ENCODE measurements around the gene LRRC4C.

DNA sequence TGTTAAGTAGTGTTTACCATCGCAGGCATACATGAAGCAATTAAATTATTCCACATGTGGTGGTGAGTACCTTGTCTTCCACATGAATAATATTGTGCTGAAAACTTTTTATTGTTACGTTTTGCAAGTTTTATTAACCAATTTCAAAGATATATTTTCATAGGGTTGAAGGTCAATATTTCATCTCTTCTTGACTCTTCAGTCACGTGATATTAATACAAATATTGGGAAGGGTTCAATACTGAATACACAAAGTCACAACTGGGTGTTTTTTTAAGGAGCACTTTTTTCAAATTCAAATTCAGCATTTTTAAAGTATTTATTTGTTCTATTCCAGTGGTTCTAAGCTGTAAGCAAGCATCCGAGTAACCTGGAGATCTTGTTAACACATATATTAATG is 348.9 kb downstream of the LRRC4C start:
- no peak for TF ChIP-seq CTCF (conservative IDR thresholded peaks at IDR 0.05; ENCODE audit: low read depth in 2 of 2)
- TF ChIP-seq, protein P1, sequence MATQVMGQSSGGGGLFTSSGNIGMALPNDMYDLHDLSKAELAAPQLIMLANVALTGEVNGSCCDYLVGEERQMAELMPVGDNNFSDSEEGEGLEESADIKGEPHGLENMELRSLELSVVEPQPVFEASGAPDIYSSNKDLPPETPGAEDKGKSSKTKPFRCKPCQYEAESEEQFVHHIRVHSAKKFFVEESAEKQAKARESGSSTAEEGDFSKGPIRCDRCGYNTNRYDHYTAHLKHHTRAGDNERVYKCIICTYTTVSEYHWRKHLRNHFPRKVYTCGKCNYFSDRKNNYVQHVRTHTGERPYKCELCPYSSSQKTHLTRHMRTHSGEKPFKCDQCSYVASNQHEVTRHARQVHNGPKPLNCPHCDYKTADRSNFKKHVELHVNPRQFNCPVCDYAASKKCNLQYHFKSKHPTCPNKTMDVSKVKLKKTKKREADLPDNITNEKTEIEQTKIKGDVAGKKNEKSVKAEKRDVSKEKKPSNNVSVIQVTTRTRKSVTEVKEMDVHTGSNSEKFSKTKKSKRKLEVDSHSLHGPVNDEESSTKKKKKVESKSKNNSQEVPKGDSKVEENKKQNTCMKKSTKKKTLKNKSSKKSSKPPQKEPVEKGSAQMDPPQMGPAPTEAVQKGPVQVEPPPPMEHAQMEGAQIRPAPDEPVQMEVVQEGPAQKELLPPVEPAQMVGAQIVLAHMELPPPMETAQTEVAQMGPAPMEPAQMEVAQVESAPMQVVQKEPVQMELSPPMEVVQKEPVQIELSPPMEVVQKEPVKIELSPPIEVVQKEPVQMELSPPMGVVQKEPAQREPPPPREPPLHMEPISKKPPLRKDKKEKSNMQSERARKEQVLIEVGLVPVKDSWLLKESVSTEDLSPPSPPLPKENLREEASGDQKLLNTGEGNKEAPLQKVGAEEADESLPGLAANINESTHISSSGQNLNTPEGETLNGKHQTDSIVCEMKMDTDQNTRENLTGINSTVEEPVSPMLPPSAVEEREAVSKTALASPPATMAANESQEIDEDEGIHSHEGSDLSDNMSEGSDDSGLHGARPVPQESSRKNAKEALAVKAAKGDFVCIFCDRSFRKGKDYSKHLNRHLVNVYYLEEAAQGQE (IDR thresholded peaks at IDR 0.05; ENCODE audit: unreplicated experiment): no peak
- no peak for TF ChIP-seq EZH2 (IDR thresholded peaks at IDR 0.05; ENCODE audit: low read depth, unreplicated experiment)
- no peak for TF ChIP-seq EZH2phosphoT487 (IDR thresholded peaks at IDR 0.05; ENCODE audit: unreplicated experiment)
- no peak for TF ChIP-seq POLR2AphosphoS5 (IDR thresholded peaks at IDR 0.05; ENCODE audit: low read depth)
- TF ChIP-seq CREB1 (CRISPR knock-in tag; IDR thresholded peaks at IDR 0.05; ENCODE audit: low read depth): no peak
- no peak for TF ChIP-seq ZNF331 (CRISPR knock-in tag; IDR thresholded peaks at IDR 0.05; ENCODE audit: low read depth)
- TF ChIP-seq JUNB (IDR thresholded peaks at IDR 0.05; ENCODE audit: unreplicated experiment): no peak
- no peak for TF ChIP-seq ETS1 (IDR thresholded peaks at IDR 0.05)

All from GM23338 (cell line).